OCI-LY7 (cell line): Measurements from ENCODE around the gene SH3PXD2A.

Experiments
- EZH2phosphoT487 ChIP-seq: fragments of 200-600 bp; sonication (generic); IDR thresholded peaks from 2 replicates; pipeline ENCODE4 v1.6.1; 2018; ENCODE audit warnings: low read depth, borderline replicate concordance, mild to moderate bottlenecking, mixed run types, antibody characterized with exemption, low read length, moderate library complexity, mixed read lengths
- TF ChIP-seq, protein P1 (sequence below): fragments of 200-600 bp; sonication (generic); conservative IDR thresholded peaks from 2 replicates; pipeline ENCODE4 v1.5.1; 2014; ENCODE audit warnings: mild to moderate bottlenecking, antibody characterized with exemption, low read length, moderate library complexity, mixed read lengths

DNA sequence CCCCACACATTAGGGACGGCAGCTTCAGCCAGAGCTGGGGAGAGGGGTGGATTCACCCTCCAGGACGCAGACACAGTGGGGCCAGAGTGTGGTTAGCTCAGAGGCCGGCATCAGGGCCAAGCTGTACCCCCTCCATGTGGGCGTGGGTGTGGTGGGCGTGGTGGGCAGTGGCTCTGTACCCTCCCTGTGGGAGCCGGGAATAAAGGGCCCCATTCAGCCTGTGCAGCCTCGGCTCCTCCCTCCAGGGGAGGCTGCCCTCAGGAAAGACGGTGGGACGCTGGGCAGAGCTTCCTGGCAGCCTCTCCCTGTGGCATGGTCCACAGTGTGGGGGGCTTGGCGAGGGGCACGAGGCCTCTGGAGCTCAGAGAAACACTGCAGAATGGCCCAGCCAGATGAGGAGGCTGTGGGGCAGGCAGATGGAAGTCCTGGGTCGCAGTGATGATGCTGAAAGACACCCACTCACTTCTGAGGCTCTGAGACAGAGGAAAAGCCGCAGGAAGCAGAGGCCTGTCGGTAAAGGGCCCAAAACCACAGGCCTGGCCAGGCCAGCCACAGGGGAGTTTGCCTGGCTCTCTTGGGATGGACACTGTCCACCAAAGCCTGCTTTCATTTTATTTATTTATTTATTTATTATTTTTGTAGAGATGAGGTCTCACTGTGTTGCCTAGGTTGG is 108.0 kb downstream of the SH3PXD2A start:
- TF ChIP-seq EZH2phosphoT487: no peak
- TF ChIP-seq, protein P1, sequence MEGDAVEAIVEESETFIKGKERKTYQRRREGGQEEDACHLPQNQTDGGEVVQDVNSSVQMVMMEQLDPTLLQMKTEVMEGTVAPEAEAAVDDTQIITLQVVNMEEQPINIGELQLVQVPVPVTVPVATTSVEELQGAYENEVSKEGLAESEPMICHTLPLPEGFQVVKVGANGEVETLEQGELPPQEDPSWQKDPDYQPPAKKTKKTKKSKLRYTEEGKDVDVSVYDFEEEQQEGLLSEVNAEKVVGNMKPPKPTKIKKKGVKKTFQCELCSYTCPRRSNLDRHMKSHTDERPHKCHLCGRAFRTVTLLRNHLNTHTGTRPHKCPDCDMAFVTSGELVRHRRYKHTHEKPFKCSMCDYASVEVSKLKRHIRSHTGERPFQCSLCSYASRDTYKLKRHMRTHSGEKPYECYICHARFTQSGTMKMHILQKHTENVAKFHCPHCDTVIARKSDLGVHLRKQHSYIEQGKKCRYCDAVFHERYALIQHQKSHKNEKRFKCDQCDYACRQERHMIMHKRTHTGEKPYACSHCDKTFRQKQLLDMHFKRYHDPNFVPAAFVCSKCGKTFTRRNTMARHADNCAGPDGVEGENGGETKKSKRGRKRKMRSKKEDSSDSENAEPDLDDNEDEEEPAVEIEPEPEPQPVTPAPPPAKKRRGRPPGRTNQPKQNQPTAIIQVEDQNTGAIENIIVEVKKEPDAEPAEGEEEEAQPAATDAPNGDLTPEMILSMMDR: no peak
